Measurements from ENCODE around the gene KLHL8. TPM values are rescaled to one million over a fixed set of nuclear protein-coding genes. Genes with fewer than 3 reads are reported as not detected.

KLHL8 gene
- total and polyA plus RNA-seq, 12 donors = 2.4 to 15.0 (median 11.7) TPM

DNA sequence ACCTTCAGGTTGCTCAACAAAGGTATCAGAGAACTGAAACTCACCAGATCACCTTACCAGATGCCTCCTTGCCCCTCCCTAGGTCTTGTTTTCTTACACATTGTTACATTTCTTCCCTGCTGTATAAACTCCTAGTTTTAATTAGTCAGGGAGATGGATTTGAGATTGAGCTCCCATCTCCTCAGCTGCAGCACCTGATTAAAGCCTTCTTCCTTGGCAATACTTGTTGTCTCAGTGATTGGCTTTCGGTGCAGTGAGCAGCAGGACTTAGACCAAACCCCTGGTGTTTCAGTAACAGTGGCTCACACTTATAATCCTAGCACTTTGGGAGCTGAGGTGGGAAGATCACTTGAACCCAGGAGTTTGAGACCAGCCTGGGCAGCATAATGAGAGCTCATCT, 42.5 kb upstream of the KLHL8 start:
- DNase-seq (no peak), ATAC-seq (no peak)
- Histone ChIP-seq H3K27ac (no peak overlapping the region), H3K9me3 (peaks cover 0 to 8% (median 0%) of the 10 kb centered on the region in 11 donors), H3K4me1 (no peaks in the 10 kb centered on the region), H3K36me3 (no peaks in the 10 kb centered on the region), H3K27me3 (no peaks in the 10 kb centered on the region), H3K4me3 (no peak overlapping the region)
- intact Hi-C loops (cut with DNase I) = no loop called here
- TF ChIP-seq, protein P1, sequence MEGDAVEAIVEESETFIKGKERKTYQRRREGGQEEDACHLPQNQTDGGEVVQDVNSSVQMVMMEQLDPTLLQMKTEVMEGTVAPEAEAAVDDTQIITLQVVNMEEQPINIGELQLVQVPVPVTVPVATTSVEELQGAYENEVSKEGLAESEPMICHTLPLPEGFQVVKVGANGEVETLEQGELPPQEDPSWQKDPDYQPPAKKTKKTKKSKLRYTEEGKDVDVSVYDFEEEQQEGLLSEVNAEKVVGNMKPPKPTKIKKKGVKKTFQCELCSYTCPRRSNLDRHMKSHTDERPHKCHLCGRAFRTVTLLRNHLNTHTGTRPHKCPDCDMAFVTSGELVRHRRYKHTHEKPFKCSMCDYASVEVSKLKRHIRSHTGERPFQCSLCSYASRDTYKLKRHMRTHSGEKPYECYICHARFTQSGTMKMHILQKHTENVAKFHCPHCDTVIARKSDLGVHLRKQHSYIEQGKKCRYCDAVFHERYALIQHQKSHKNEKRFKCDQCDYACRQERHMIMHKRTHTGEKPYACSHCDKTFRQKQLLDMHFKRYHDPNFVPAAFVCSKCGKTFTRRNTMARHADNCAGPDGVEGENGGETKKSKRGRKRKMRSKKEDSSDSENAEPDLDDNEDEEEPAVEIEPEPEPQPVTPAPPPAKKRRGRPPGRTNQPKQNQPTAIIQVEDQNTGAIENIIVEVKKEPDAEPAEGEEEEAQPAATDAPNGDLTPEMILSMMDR (IDR thresholded peaks at IDR 0.05) = no peak
- 90 to 96% methylated on average over 1 of the region's 1 CpG for WGBS, 2 donors

- no peaks in the 10 kb centered on the region for H3K36me3 ChIP-seq
- DNase-seq (no peak), ATAC-seq (no peak)
- intact Hi-C loops (cut with DNase I) = no loop called here
- H3K27me3 ChIP-seq = no peaks in the 10 kb centered on the region
- TF ChIP-seq, protein P1 (IDR thresholded peaks at IDR 0.05) = no peak
- no peaks in the 10 kb centered on the region for H3K4me1 ChIP-seq
- no peak overlapping the region for H3K4me3 ChIP-seq
- H3K9me3 ChIP-seq = peaks cover 0 to 8% (median 0%) of the 10 kb centered on the region in 11 donors
- WGBS, 2 donors = 91 to 95% methylated on average over 2 of the region's 2 CpGs
- no peak overlapping the region for H3K27ac ChIP-seq
Observed at GRCh38 chr4:87260477-87260876, 40.1 kb upstream of the KLHL8 start.

GRCh38 chr4:87258677-87259076, 38.3 kb upstream of the KLHL8 start:
- Histone ChIP-seq H3K36me3 (no peaks in the 10 kb centered on the region), H3K27ac (no peak overlapping the region), H3K9me3 (peaks cover 0 to 8% (median 0%) of the 10 kb centered on the region in 11 donors), H3K4me1 (no peaks in the 10 kb centered on the region), H3K4me3 (no peak overlapping the region), H3K27me3 (no peaks in the 10 kb centered on the region)
- TF ChIP-seq, protein P1 (IDR thresholded peaks at IDR 0.05) = no peak
- intact Hi-C loops (cut with DNase I) = no loop called here
- 94 to 95% methylated on average over 2 of the region's 2 CpGs for WGBS, 2 donors
- no peak for ATAC-seq
- no peak for DNase-seq

- WGBS, 2 donors = 53 to 65% methylated on average over 3 of the region's 3 CpGs
- no peaks in the 10 kb centered on the region for H3K36me3 ChIP-seq
- ATAC-seq (no peak), DNase-seq (no peak)
- H3K9me3 ChIP-seq = peaks cover 0 to under 1% (median 0%) of the 10 kb centered on the region in 11 donors
- H3K27me3 ChIP-seq = no peaks in the 10 kb centered on the region
- H3K27ac ChIP-seq = no peak overlapping the region
- intact Hi-C loops (cut with DNase I) = no loop called here
- H3K4me3 ChIP-seq = no peak overlapping the region
- H3K4me1 ChIP-seq = no peaks in the 10 kb centered on the region
- TF ChIP-seq, protein P1 (IDR thresholded peaks at IDR 0.05) = no peak
Observed at GRCh38 chr4:87257523-87257922, 37.1 kb upstream of the KLHL8 start.

All from heart right ventricle (tissue), 16 donors.